Astrocyte of the hippocampus (primary cell): ENCODE data around the gene BACH2.
"Not testable (repeated sequence)": the region's sequence is repeated elsewhere in the genome, so short reads cannot be mapped to it uniquely, and the experiment has no call there.

Experiments used
- DNase-seq: peaks from one replicate; pipeline ENCODE4 v3.0.0; 2011; ENCODE audit warnings: low read depth, low spot score

The BACH2 gene

GRCh38 chr6:90072501-90072900 lies 224.1 kb downstream of the BACH2 start:
- no peak for DNase-seq

GRCh38 chr6:90068703-90069523 lies 227.7 kb downstream of the BACH2 start:
- peak; percentile 46 for DNase-seq

GRCh38 chr6:90068264-90068663 lies 228.4 kb downstream of the BACH2 start:
- peak; percentile 59 for DNase-seq

DNA sequence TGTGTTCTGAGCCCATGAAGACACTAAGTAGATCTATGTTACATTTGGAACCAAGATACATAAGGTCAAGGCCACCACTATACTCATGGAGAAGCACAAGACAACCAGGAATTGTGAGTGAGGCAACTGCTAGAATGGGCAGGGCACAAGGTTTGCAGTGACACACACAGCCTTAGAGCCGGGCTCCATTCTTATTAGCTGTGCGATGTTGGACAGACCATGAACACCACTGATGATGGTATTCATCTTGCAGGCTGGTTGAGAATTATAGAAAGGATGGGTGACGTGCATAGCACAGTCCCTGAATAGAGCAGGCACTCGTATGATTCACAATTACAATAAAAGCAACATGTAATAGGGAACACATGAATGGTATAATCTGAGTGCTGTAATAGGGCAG lies 229.9 kb downstream of the BACH2 start:
- DNase-seq = no peak

DNA sequence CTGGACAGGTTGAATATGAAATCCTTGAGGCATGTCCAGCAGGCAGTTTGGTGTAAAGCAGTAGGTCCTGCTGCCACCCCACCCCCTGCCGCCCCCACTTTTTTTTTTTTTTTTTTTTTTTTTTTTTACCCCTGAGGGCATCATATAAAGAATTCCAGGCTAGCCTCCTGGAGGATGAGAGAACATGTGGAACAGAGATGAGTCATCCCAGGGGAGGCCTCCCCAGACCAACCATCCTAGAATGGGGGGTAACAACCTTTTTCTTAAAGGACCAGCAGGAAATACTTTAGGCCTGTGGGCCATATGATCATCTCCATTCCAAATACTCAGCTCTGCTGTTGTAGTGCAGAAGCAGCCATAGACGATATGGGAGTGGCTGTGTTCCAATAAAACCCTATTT lies 231.5 kb downstream of the BACH2 start:
- no peak for DNase-seq

GRCh38 chr6:90062667-90063066 lies 234.0 kb downstream of the BACH2 start:
- DNase-seq = peak; percentile 40

DNA sequence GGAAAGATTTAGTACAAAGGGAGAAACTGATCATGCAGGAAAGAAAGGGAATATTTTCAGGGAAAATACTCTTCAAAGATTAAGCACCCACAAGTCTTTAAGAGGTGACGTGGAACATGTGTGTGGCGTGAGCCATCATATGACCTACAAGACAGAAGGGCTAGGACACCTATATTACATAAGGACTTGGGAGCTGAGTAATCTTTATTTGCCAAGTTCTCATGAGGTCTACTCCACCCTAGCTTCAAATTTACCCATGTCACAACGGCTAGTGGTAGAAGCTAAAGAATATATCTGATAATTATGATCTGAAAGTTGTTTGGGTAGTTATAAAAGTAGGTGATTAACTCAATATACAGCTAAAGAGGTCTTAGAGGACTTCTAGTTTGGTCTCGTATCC lies 234.6 kb downstream of the BACH2 start:
- no peak for DNase-seq

- DNase-seq = not testable (repeated sequence)
These were observed 237.5 kb downstream of the BACH2 start for GRCh38 chr6:90059178-90059577.

- DNase-seq = not testable (repeated sequence)
These were observed 240.7 kb downstream of the BACH2 start for GRCh38 chr6:90055924-90056323.

DNA sequence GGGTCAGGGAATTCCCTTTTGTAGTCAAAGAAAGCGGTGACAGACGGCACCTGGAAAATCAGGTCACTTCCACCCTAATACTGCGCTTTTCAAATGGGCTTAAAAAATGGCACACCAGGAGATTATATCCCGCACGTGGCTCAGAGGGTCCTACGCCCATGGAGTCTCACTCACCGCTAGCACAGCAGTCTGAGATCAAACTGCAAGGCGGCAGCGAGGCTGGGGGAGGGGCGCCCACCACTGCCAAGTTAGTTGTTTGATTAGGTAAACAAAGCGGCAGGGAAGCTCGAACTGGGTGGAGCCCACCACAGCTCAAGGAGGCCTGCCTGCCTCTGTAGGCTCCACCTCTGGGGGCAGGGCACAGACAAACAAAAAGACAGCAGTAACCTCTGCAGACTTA lies 242.4 kb downstream of the BACH2 start:
- DNase-seq = not testable (repeated sequence)

- no peak for DNase-seq
These were observed 243.0 kb downstream of the BACH2 start for GRCh38 chr6:90053614-90054013.

DNA sequence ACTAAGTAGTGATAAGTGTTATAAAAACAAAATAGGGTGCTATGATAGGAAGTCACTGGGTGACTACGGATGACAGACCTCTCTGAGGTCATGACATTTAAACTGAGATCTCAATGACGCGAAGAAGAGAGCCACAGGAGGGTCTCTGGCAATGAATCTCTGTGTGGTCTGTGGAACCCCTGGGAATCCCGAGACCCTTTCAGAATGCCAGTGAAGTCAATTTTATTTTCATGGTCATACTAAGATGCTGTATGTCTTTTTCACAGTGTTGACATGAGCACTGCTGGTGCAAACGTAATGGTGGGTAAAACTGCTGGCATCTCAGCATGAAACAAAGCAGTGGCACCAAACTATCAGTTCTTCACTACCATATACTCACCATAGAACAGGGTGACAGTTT lies 247.3 kb downstream of the BACH2 start:
- DNase-seq = no peak

GRCh38 chr6:90048206-90048967 lies 248.3 kb downstream of the BACH2 start:
- DNase-seq = no peak

- no peak for DNase-seq
These were observed 251.1 kb downstream of the BACH2 start for GRCh38 chr6:90045535-90045934.

- DNase-seq = peak; percentile 62
These were observed 251.7 kb downstream of the BACH2 start for GRCh38 chr6:90044833-90045381.

- DNase-seq = no peak
These were observed 252.3 kb downstream of the BACH2 start for GRCh38 chr6:90044182-90044832.

- no peak for DNase-seq
These were observed 255.7 kb downstream of the BACH2 start for GRCh38 chr6:90040931-90041330.

GRCh38 chr6:90039911-90040310 lies 256.7 kb downstream of the BACH2 start:
- peak; percentile 28 for DNase-seq

- no peak for DNase-seq
These were observed 257.5 kb downstream of the BACH2 start for GRCh38 chr6:90038961-90039653.

DNA sequence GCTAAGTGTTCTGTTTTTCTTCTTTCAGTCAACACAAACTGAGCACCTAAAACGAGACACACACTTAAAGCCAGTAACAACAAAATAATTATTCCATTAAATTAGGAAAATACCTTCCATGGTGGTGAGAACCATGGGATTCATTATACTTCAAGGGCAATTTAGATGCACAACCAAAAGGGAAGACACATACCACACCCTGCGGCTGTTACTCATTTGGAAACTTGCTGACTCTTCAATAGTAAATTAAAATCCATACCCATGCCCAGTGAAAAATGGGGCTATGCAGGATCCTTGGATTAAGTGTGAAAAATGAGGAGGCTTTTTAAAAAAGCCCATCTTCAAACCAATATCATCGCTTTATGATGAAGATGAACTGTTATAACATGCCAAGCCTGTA lies 259.7 kb downstream of the BACH2 start:
- DNase-seq = no peak

DNA sequence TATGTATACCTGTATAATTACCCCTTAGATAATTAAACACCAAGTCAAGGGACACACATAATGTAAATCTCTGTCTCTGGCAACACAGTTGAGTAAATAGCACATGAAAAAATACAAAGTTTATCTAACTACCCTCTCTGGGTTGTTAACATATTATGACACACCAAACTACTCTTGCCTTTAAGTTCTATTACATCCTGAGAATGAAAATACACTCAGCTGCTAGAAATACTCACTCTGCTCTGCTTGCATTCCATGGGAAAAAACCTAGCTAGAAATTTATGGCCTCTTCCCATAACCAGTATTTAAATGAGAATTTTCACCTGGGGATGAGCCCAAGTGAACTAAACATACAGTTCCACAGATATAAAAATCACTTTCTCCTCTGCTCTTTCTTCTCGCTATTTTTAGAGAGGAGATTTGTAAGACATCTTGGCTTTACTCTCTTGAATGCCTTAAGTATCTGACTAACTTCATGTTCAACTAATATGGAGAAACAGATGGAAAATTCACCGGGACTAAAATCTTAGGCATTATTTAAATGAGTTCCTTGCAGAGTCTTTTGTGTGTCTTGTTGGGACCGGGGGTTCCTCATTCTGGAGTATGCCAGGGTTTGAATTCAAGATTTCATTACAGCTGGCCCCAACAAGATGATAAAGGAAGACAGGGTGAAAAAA lies 261.5 kb downstream of the BACH2 start:
- DNase-seq = no peak
